Measurements from ENCODE around the gene PAMR1. TPM values are rescaled to one million over a fixed set of nuclear protein-coding genes. Genes with fewer than 3 reads are reported as not detected.

PAMR1 gene
- total RNA-seq, 4 donors from 2014 or later, result 0.34 to 9.2 (median 3.8) TPM

- intact Hi-C loops (cut with DNase I), result no loop called here
- H3K36me3 ChIP-seq, result no peaks in the 10 kb centered on the region
- no peak overlapping the region for H3K4me3 ChIP-seq
- peaks cover 0 to 16% (median 0%) of the 10 kb centered on the region in 4 donors for H3K27me3 ChIP-seq
- H3K9me3 ChIP-seq, result no peaks in the 10 kb centered on the region
- TF ChIP-seq, protein P1, sequence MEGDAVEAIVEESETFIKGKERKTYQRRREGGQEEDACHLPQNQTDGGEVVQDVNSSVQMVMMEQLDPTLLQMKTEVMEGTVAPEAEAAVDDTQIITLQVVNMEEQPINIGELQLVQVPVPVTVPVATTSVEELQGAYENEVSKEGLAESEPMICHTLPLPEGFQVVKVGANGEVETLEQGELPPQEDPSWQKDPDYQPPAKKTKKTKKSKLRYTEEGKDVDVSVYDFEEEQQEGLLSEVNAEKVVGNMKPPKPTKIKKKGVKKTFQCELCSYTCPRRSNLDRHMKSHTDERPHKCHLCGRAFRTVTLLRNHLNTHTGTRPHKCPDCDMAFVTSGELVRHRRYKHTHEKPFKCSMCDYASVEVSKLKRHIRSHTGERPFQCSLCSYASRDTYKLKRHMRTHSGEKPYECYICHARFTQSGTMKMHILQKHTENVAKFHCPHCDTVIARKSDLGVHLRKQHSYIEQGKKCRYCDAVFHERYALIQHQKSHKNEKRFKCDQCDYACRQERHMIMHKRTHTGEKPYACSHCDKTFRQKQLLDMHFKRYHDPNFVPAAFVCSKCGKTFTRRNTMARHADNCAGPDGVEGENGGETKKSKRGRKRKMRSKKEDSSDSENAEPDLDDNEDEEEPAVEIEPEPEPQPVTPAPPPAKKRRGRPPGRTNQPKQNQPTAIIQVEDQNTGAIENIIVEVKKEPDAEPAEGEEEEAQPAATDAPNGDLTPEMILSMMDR (IDR thresholded peaks at IDR 0.05), result no peak
- TF ChIP-seq POLR2A (IDR thresholded peaks at IDR 0.05), result no peak
- no peak overlapping the region for H3K27ac ChIP-seq
- no peak for DNase-seq
- peaks cover 0 to 5% (median 0%) of the 10 kb centered on the region in 3 donors for H3K4me1 ChIP-seq
- WGBS, 2 donors, result 46 to 49% methylated on average over 4 of the region's 4 CpGs
Observed at GRCh38 chr11:35516403-35516802, 9.0 kb downstream of the PAMR1 start.

GRCh38 chr11:35515224-35515623, 10.2 kb downstream of the PAMR1 start:
- WGBS, 2 donors, result 19 to 25% methylated on average over 3 of the region's 3 CpGs
- peaks cover 0 to 5% (median 0%) of the 10 kb centered on the region in 3 donors for H3K4me1 ChIP-seq
- no peak overlapping the region for H3K27ac ChIP-seq
- H3K9me3 ChIP-seq, result no peaks in the 10 kb centered on the region
- intact Hi-C loops (cut with DNase I), result no loop called here
- no peak overlapping the region for H3K4me3 ChIP-seq
- H3K36me3 ChIP-seq, result no peaks in the 10 kb centered on the region
- DNase-seq, result no peak
- peaks cover 0 to 21% (median 0%) of the 10 kb centered on the region in 4 donors for H3K27me3 ChIP-seq
- TF ChIP-seq, protein P1 (IDR thresholded peaks at IDR 0.05), result no peak
- TF ChIP-seq POLR2A (IDR thresholded peaks at IDR 0.05), result no peak

GRCh38 chr11:35514481-35514880, 10.9 kb downstream of the PAMR1 start:
- no peak overlapping the region for H3K27ac ChIP-seq
- H3K36me3 ChIP-seq, result no peaks in the 10 kb centered on the region
- peaks cover 0 to 5% (median 0%) of the 10 kb centered on the region in 3 donors for H3K4me1 ChIP-seq
- H3K9me3 ChIP-seq, result no peaks in the 10 kb centered on the region
- DNase-seq, result no peak
- intact Hi-C loops (cut with DNase I), result no loop called here
- TF ChIP-seq, protein P1 (IDR thresholded peaks at IDR 0.05), result no peak
- no peak overlapping the region for H3K4me3 ChIP-seq
- H3K27me3 ChIP-seq, result peaks cover 0 to 21% (median 0%) of the 10 kb centered on the region in 4 donors
- WGBS, 2 donors, result 62 to 93% methylated on average over 2 of the region's 3 CpGs

GRCh38 chr11:35511666-35512065, 13.8 kb downstream of the PAMR1 start:
- no peak overlapping the region for H3K27ac ChIP-seq
- peaks cover 0 to 5% (median 0%) of the 10 kb centered on the region in 3 donors for H3K4me1 ChIP-seq
- H3K36me3 ChIP-seq, result no peaks in the 10 kb centered on the region
- no peak for TF ChIP-seq POLR2A (IDR thresholded peaks at IDR 0.05)
- TF ChIP-seq, protein P1 (IDR thresholded peaks at IDR 0.05), result no peak
- DNase-seq, result no peak
- peaks cover 0 to 16% (median 1%) of the 10 kb centered on the region in 4 donors for H3K27me3 ChIP-seq
- H3K9me3 ChIP-seq, result no peaks in the 10 kb centered on the region
- H3K4me3 ChIP-seq, result no peak overlapping the region
- intact Hi-C loops (cut with DNase I), result no loop called here
- 43 to 84% methylated on average over 1 to 3 of the region's 5 CpGs for WGBS, 2 donors

GRCh38 chr11:35507688-35508087, 17.7 kb downstream of the PAMR1 start:
- Histone ChIP-seq H3K4me3 (no peak overlapping the region), H3K27me3 (peaks cover 0 to 15% (median 1%) of the 10 kb centered on the region in 4 donors), H3K27ac (no peak overlapping the region), H3K9me3 (no peaks in the 10 kb centered on the region), H3K36me3 (no peaks in the 10 kb centered on the region), H3K4me1 (no peaks in the 10 kb centered on the region)
- no peak for DNase-seq
- intact Hi-C loops (cut with DNase I), result no loop called here
- no peak for TF ChIP-seq POLR2A (IDR thresholded peaks at IDR 0.05)
- TF ChIP-seq, protein P1 (IDR thresholded peaks at IDR 0.05), result no peak
- WGBS, 2 donors, result 60 to 72% methylated on average over 2 of the region's 2 CpGs
